GM12865 (cell line): Measurements from ENCODE around the gene CAB39.

Experiments used
- DNase-seq: peaks from one replicate; pipeline ENCODE4 v3.0.0; 2010; ENCODE audit warnings: low read depth
- H3K4me3 ChIP-seq: 2 replicates; pipeline ENCODE4 v1.5.1; 2011; ENCODE audit warnings: mild to moderate bottlenecking, low read depth, low read length, control low read depth
- TF ChIP-seq, protein P1 (sequence below): IDR thresholded peaks from 2 replicates; pipeline ENCODE4 v1.5.1; 2011; ENCODE audit warnings: low read length, control low read depth, low read depth, inconsistent platforms; ENCODE audit not compliant: insufficient read depth; ENCODE audit errors: missing control alignments

CAB39 gene

DNA sequence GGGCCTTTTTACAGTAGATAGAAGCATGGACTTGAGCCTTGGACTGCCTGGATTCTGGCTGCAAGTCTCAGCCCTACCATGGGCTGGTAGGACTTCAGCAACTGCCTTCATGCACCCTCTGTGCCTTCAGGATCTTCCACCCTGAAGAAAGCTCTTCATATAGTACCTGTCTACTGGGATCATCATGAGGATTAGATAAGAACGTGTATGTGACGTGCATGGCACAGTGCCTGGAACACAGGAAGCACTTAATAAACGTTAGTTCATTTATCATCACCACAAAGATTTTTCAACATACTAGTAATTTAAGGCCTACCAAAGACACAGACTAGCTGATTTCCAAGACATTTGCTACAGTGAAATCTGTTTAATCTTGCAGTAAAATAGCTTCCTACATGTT is 98.9 kb downstream of the CAB39 start:
- H3K4me3 ChIP-seq, result no peak overlapping the region
- TF ChIP-seq, protein P1, sequence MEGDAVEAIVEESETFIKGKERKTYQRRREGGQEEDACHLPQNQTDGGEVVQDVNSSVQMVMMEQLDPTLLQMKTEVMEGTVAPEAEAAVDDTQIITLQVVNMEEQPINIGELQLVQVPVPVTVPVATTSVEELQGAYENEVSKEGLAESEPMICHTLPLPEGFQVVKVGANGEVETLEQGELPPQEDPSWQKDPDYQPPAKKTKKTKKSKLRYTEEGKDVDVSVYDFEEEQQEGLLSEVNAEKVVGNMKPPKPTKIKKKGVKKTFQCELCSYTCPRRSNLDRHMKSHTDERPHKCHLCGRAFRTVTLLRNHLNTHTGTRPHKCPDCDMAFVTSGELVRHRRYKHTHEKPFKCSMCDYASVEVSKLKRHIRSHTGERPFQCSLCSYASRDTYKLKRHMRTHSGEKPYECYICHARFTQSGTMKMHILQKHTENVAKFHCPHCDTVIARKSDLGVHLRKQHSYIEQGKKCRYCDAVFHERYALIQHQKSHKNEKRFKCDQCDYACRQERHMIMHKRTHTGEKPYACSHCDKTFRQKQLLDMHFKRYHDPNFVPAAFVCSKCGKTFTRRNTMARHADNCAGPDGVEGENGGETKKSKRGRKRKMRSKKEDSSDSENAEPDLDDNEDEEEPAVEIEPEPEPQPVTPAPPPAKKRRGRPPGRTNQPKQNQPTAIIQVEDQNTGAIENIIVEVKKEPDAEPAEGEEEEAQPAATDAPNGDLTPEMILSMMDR, result no peak
- DNase-seq, result no peak

DNA sequence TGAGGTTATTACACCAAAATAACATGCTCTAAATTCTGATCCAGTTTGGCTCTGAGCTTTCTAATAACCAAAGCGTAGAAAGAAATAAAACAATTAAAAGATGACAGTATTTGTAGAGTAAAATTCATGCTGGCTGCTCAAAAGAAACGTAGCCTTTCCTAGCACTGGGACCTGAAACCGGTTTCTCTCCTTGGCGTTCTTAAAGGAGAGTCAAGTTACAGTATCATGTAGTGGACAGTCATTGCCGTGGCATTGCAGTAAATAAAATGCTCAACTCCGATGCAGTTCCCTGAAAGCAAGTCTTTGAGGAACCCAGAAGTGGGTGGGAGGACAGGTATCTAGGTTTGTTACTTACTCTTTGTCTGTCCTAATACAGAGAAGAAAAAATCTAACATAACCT is 99.4 kb downstream of the CAB39 start:
- no peak overlapping the region for H3K4me3 ChIP-seq
- no peak for DNase-seq
- TF ChIP-seq, protein P1, result no peak

DNA sequence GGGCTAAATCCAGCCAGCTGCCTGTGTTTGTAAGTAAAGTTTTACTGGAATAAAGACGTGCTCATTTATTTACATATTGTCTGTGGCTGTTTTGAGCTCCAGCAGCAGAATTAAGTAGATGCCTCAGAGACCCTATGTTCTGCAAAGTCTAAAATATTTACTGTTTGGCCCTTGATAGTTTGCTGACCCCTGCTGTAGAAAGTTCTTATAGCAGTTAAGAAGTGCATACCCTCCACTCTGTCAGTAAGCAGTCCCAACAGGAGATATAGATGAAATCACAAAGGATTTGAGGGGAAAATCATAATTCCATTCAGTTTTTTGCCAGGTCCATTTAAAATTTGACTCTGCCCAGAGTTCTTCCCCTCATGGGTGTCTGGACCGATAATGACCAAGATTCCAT is 102.0 kb downstream of the CAB39 start:
- peak; percentile 40 for DNase-seq
- H3K4me3 ChIP-seq, result no peak overlapping the region
- TF ChIP-seq, protein P1, result peak; percentile 46

DNA sequence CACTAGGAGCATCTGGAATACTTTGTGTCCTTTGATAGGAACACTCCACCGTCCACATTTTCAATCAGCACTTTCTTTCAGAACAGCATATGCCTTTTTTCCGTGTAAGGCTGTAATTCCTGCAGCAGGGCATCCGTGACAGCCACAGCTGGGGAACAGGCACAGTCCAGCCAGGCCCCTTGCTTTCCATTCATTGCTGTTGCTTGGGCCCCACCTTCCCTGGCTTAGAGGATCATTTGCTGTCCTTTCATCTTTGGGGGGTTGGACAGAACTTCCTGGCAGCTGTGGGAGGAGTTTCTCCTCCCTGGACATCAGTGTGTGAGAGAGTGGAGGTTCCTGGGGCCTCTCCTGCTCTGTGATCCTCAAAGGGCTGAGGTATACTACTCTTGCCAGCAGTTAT is 102.4 kb downstream of the CAB39 start:
- TF ChIP-seq, protein P1, result no peak
- DNase-seq, result no peak
- no peak overlapping the region for H3K4me3 ChIP-seq

DNA sequence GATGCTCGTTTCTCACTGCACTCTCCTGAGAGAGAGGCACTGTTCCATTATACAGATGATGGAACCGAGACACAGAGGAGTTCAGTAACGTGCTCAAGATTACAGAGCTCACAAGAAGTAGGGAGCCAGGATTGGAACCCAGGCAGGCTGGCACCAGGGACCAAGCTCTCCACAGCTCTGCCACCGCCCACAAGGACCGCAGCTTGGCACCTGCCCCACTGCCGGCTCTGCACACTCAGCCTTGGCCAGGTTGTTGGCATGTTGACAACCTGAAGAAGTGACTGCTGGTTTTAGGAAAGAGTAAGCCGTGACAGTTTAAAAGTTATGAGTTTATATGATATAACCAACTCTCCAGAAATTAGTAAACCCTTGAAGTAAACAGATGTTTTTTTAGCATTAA is 104.1 kb downstream of the CAB39 start:
- no peak for DNase-seq
- no peak overlapping the region for H3K4me3 ChIP-seq

DNA sequence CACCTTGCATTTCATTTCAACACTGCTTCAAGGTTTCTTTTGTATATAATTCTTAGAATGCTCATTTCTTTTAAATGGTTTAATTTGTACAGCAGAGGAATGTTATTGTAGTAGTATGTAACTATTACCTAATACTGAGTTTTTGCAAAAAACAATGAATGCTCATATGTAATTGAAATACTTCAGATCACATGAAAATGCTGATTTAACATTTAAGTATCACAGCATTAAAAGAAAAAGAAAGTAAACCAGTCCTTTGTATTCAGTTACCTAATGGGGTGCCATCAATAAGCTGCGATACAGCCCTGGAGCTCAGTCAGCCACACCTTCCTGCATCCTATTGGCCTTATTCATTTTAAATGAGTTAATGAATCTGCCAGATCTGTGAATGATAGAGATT is 106.8 kb downstream of the CAB39 start:
- DNase-seq, result no peak
- TF ChIP-seq, protein P1, result no peak
- H3K4me3 ChIP-seq, result no peak overlapping the region

More for the DNA sequence above, 104.1 kb downstream of the CAB39 start:
- TF ChIP-seq, protein P1, result no peak

DNA sequence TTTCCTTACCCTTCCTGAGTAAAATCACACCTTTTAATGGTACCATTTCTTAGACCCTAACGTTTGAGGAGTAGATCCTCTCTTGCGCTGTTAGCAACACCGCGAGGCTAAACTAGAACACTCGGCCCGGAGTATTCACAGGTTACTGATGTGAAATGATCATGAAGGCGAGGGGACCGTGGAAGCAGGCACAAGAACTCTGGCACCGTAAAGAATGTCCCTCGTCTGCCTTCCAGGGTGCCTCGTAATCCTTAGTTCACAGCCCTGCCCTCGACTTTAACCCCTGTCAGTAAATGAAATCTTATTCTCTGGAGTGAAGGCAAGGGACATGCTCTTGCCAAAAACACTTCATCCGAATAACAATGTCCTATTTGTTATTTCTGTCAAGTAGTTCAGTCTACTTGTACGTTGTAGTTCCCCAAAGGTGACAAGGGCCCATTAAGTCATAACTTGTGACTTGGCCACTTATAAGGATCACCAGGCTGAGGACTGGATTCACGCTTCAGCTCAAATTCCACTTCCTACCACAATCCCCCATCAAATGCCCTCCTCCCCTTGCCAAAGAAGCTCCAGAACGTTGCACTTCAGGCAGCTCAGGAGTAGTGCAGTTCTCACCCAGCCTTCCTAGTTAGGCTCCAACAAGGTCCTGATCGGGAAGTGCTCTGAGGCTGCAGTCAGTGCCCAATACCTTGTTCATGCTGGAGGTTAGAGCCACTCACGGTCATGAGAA is 108.8 kb downstream of the CAB39 start:
- TF ChIP-seq, protein P1, result no peak
- no peak for DNase-seq
- H3K4me3 ChIP-seq, result no peak overlapping the region
